Measurements from ENCODE around the gene SIRT3. TPM values are rescaled to one million over a fixed set of nuclear protein-coding genes. Genes with fewer than 3 reads are reported as not detected.
A peak's percentile ranks its signal among the peaks of the same experiment; 100 is the strongest.
"Not testable (repeated sequence)": the region's sequence is repeated elsewhere in the genome, so short reads cannot be mapped to it uniquely, and the experiment has no call there.

SIRT3 gene
- polyA plus RNA-seq, 1 donor (not counting 4 experiments of a cell fraction or from before 2014, with no cell fraction given), result 12.6 TPM

DNA sequence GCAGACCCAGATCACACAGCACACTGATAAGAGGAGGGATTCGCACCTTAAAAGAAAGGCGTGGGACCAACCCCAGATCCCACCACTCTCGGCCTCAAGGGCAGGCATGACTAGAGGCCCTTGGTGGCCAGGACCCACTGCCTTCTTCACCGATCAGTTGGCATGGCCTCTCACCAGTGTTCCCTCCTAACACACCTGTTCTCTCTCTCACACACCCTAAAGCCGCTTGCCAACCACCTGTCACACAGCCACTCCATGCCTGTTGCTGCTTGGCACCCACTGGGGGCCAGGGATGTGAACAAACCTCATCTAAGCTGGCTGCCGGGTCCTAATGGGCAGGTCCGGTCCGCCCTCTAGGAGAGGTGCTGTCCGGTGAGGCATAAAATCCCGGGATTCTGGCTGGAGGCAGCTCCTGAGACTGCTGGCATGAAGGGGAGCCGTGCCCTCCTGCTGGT is 43.4 kb downstream of the SIRT3 start, which contains the start of gene SCGB1C1:
Gene SCGB1C1 (plus strand): TSS at position 405 of the 455 bp plus-strand sequence. CDS start 22 bp downstream, at position 427.
- H3K36me3 ChIP-seq (ENCODE audit: control insufficient read depth in 2 of 2, extremely low read depth in 1 of 2, insufficient read depth in 2 of 2, low read length in 2 of 2); H3K9me1 ChIP-seq (ENCODE audit: control insufficient read depth, extremely low read depth, insufficient read depth, low read length); H3K4me1 ChIP-seq (ENCODE audit: control insufficient read depth, extremely low read depth, insufficient read depth, low read length); H3K27me3 ChIP-seq (ENCODE audit: control insufficient read depth, extremely low read depth, insufficient read depth, low read length); H3K27ac ChIP-seq (ENCODE audit: control insufficient read depth, insufficient read depth, low read length); H3K4me3 ChIP-seq (ENCODE audit: control insufficient read depth in 2 of 3, extremely low read depth in 1 of 3, insufficient read depth in 2 of 3, low read depth in 1 of 3, low read length in 3 of 3); H3K9ac ChIP-seq (ENCODE audit: control insufficient read depth, extremely low read depth, insufficient read depth, low read length); H3K9me3 ChIP-seq (ENCODE audit: control insufficient read depth, low read depth, low read length); H4K20me1 ChIP-seq (ENCODE audit: control insufficient read depth, extremely low read depth, insufficient read depth, low read length); H2AFZ ChIP-seq (ENCODE audit: control insufficient read depth, low read length); H3K79me2 ChIP-seq (ENCODE audit: control insufficient read depth, insufficient read depth, low read length); dilution Hi-C loops (cut with MboI; ENCODE audit: extremely low pct_ligation_motif_present, low sequenced_read_pairs); FAIRE-seq; H3K4me2 ChIP-seq (ENCODE audit: control insufficient read depth, extremely low read depth, insufficient read depth, low read depth, low read length); DNase-seq (ENCODE audit: low read depth, low spot score): not testable (repeated sequence)

DNA sequence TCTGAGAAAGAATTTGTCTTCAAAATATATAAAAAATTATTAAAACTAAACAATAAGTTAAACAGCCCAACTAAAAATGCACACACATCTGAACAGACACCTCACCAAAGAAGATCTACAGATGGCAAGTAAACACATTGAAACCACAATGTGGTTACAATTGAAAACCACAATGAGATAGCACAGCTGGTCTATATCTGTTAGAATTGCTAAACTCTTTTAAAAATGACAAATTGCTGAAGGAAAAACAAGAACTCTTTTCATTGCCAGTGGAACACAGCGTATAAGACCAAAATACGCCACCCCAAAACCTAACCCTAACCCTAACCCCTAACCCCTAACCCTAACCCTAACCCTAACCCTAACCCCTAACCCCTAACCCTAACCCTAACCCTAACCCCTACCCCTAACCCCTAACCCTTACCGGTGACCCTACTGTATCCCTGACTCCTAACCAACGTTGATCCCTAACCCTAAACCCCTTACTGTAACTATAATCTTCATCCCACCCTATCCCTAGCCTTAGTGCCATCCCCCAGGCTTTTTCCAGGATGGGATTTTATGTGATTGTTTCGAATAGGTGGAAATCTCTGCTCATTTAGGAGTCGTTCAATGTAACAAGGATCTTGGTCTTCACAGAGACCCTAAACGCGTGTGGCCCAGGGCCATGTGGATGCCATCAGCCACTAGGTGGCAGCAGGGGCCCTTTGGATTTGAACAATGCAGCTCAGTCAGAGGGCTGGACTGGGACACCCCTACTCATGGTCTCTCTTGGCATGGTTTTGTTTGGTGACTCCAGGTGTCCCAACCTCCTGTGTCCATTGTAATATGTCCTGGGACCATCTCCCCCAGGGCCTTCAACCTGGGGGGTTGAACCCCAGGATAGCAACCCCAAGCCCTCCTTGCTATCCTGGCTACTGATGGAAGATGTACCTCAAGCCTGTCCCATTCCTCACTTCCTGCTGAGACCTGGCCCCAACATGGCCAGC is 44.4 kb downstream of the SIRT3 start:
- H3K4me1 ChIP-seq (ENCODE audit: control insufficient read depth, extremely low read depth, insufficient read depth, low read length); H3K4me3 ChIP-seq (ENCODE audit: control insufficient read depth in 2 of 3, extremely low read depth in 1 of 3, insufficient read depth in 2 of 3, low read depth in 1 of 3, low read length in 3 of 3); DNase-seq (ENCODE audit: low read depth, low spot score); H3K4me2 ChIP-seq (ENCODE audit: control insufficient read depth, extremely low read depth, insufficient read depth, low read depth, low read length); H2AFZ ChIP-seq (ENCODE audit: control insufficient read depth, low read length); dilution Hi-C loops (cut with MboI; ENCODE audit: extremely low pct_ligation_motif_present, low sequenced_read_pairs); H3K27ac ChIP-seq (ENCODE audit: control insufficient read depth, insufficient read depth, low read length); H3K9ac ChIP-seq (ENCODE audit: control insufficient read depth, extremely low read depth, insufficient read depth, low read length); H3K79me2 ChIP-seq (ENCODE audit: control insufficient read depth, insufficient read depth, low read length); H3K36me3 ChIP-seq (ENCODE audit: control insufficient read depth in 2 of 2, extremely low read depth in 1 of 2, insufficient read depth in 2 of 2, low read length in 2 of 2); H3K27me3 ChIP-seq (ENCODE audit: control insufficient read depth, extremely low read depth, insufficient read depth, low read length); H3K9me1 ChIP-seq (ENCODE audit: control insufficient read depth, extremely low read depth, insufficient read depth, low read length); H3K9me3 ChIP-seq (ENCODE audit: control insufficient read depth, low read depth, low read length); H4K20me1 ChIP-seq (ENCODE audit: control insufficient read depth, extremely low read depth, insufficient read depth, low read length): not testable (repeated sequence)
- TF ChIP-seq, protein P1, sequence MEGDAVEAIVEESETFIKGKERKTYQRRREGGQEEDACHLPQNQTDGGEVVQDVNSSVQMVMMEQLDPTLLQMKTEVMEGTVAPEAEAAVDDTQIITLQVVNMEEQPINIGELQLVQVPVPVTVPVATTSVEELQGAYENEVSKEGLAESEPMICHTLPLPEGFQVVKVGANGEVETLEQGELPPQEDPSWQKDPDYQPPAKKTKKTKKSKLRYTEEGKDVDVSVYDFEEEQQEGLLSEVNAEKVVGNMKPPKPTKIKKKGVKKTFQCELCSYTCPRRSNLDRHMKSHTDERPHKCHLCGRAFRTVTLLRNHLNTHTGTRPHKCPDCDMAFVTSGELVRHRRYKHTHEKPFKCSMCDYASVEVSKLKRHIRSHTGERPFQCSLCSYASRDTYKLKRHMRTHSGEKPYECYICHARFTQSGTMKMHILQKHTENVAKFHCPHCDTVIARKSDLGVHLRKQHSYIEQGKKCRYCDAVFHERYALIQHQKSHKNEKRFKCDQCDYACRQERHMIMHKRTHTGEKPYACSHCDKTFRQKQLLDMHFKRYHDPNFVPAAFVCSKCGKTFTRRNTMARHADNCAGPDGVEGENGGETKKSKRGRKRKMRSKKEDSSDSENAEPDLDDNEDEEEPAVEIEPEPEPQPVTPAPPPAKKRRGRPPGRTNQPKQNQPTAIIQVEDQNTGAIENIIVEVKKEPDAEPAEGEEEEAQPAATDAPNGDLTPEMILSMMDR (optimal IDR thresholded peaks at IDR 0.05 in 1 of 3, IDR thresholded peaks at IDR 0.05 in 1 of 3, conservative IDR thresholded peaks at IDR 0.05 in 1 of 3; ENCODE audit: extremely low read depth in 1 of 3, insufficient read depth in 2 of 3, low read length in 3 of 3), result peak in 1 of 3 experiments; percentile 17
- peak; percentile 93 for FAIRE-seq

DNA sequence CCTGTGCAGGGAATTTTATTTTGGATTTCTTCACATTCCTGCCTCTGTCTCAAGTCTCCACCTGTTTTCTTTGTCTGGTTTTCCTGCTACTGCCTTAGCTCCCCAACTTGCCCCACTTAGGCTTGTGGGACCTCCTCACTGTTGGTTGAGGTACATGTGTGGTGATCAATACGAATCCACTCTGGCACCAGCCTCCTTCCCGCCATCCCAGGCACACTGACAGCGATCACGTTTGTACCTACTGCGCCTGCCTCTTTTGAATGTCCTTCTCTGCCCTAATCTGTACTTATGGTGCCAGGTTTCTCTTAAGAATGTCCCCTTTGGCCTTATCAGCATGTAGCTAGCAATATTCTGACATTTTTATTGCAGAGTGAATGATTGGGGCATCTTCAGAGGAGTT is 45.6 kb downstream of the SIRT3 start:
- H3K9me3 ChIP-seq (ENCODE audit: control insufficient read depth, low read depth, low read length); H3K79me2 ChIP-seq (ENCODE audit: control insufficient read depth, insufficient read depth, low read length); H2AFZ ChIP-seq (ENCODE audit: control insufficient read depth, low read length); DNase-seq (ENCODE audit: low read depth, low spot score); dilution Hi-C loops (cut with MboI; ENCODE audit: extremely low pct_ligation_motif_present, low sequenced_read_pairs); H3K36me3 ChIP-seq (ENCODE audit: control insufficient read depth in 2 of 2, extremely low read depth in 1 of 2, insufficient read depth in 2 of 2, low read length in 2 of 2); H3K9me1 ChIP-seq (ENCODE audit: control insufficient read depth, extremely low read depth, insufficient read depth, low read length); H3K4me3 ChIP-seq (ENCODE audit: control insufficient read depth in 2 of 3, extremely low read depth in 1 of 3, insufficient read depth in 2 of 3, low read depth in 1 of 3, low read length in 3 of 3); H4K20me1 ChIP-seq (ENCODE audit: control insufficient read depth, extremely low read depth, insufficient read depth, low read length); H3K9ac ChIP-seq (ENCODE audit: control insufficient read depth, extremely low read depth, insufficient read depth, low read length); H3K4me2 ChIP-seq (ENCODE audit: control insufficient read depth, extremely low read depth, insufficient read depth, low read depth, low read length); FAIRE-seq; H3K27ac ChIP-seq (ENCODE audit: control insufficient read depth, insufficient read depth, low read length); H3K4me1 ChIP-seq (ENCODE audit: control insufficient read depth, extremely low read depth, insufficient read depth, low read length); H3K27me3 ChIP-seq (ENCODE audit: control insufficient read depth, extremely low read depth, insufficient read depth, low read length): not testable (repeated sequence)

Data from keratinocyte (primary cell).